ENCODE measurements around the gene LDLRAD3.

DNA sequence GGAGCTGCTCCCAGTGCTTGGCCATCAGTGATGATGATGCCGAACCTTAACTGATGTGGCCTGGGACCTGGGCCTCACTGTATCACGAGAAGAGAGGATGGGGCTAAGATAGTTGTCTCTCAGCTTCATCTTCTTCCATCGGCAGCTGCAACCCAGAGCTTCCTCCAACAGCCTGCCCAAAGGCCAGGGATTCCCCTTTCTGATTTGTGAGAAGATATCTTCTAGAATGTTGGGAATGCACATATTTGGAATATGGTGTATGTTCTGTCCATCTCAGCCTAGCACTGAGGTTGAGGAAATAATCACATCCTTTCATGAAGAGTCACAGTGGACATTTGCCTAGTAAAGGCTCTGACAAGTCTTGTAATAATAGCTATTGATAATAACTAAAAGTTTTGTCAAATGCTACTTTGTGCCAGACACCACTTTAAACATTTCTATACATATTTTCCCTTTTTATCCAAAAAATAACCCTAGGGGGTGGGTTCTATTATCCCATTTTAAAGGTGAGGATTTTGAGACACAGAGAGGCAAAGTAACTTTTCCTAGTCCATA, 272.3 kb downstream of the LDLRAD3 start:
- TF ChIP-seq, protein P1, sequence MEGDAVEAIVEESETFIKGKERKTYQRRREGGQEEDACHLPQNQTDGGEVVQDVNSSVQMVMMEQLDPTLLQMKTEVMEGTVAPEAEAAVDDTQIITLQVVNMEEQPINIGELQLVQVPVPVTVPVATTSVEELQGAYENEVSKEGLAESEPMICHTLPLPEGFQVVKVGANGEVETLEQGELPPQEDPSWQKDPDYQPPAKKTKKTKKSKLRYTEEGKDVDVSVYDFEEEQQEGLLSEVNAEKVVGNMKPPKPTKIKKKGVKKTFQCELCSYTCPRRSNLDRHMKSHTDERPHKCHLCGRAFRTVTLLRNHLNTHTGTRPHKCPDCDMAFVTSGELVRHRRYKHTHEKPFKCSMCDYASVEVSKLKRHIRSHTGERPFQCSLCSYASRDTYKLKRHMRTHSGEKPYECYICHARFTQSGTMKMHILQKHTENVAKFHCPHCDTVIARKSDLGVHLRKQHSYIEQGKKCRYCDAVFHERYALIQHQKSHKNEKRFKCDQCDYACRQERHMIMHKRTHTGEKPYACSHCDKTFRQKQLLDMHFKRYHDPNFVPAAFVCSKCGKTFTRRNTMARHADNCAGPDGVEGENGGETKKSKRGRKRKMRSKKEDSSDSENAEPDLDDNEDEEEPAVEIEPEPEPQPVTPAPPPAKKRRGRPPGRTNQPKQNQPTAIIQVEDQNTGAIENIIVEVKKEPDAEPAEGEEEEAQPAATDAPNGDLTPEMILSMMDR (IDR thresholded peaks at IDR 0.05 in 2 of 3, conservative IDR thresholded peaks at IDR 0.05 in 1 of 3; ENCODE audit: borderline replicate concordance in 1 of 3, insufficient read depth in 1 of 3, low read depth in 2 of 3, low read length in 2 of 3) = no peak
- no peak for TF ChIP-seq POLR2A (IDR thresholded peaks at IDR 0.05; ENCODE audit: borderline replicate concordance, extremely low read depth, insufficient read depth, insufficient read length)
- TF ChIP-seq SRF (IDR thresholded peaks at IDR 0.05; ENCODE audit: low read depth) = no peak
- TF ChIP-seq EZH2phosphoT487 (IDR thresholded peaks at IDR 0.05; ENCODE audit: borderline replicate concordance) = no peak
- no peak for TF ChIP-seq POLR2AphosphoS5 (IDR thresholded peaks at IDR 0.05; ENCODE audit: low read depth, low read length)
- no peak for TF ChIP-seq CBX3 (IDR thresholded peaks at IDR 0.05; ENCODE audit: low read depth)
- no peak for TF ChIP-seq SP1 (IDR thresholded peaks at IDR 0.05; ENCODE audit: low read depth)
- TF ChIP-seq EZH2 (IDR thresholded peaks at IDR 0.05) = no peak
